ENCODE results near the gene HTR7.

GRCh38 chr10:90905925-90906324 is 48.1 kb upstream of the HTR7 start:
- TF ChIP-seq CTCF (IDR thresholded peaks at IDR 0.05; ENCODE audit: poor library complexity), result no peak
- TF ChIP-seq EZH2 (IDR thresholded peaks at IDR 0.05; ENCODE audit: borderline replicate concordance), result no peak
- TF ChIP-seq EZH2phosphoT487 (IDR thresholded peaks at IDR 0.05; ENCODE audit: low read depth, severe bottlenecking, unreplicated experiment), result no peak

Data from hepatocyte (in vitro differentiated cells).